HEK293T (cell line): ENCODE data around the gene WIZ.

Source experiments
- ARNT ChIP-seq: fragments of 450-650 bp; IDR thresholded peaks from 2 replicates; pipeline ENCODE4 v1.6.1; 2017; ENCODE audit warnings: mild to moderate bottlenecking
- BHLHE40 ChIP-seq: fragments of 450-650 bp; IDR thresholded peaks from 2 replicates; pipeline ENCODE4 v1.6.1; 2016; ENCODE audit warnings: mild to moderate bottlenecking, moderate library complexity, borderline replicate concordance
- ELF4 ChIP-seq: fragments of 450-650 bp; IDR thresholded peaks from 2 replicates; pipeline ENCODE4 v1.6.1; 2017; ENCODE audit warnings: antibody characterized with exemption
- FOXA1 ChIP-seq: fragments of 450-650 bp; IDR thresholded peaks from 2 replicates; pipeline ENCODE4 v1.6.1; 2016; ENCODE audit warnings: mild to moderate bottlenecking
- FOXK2 ChIP-seq: fragments of 450-650 bp; IDR thresholded peaks from 2 replicates; pipeline ENCODE4 v1.6.1; 2016; ENCODE audit warnings: mild to moderate bottlenecking
- FOXM1 ChIP-seq: fragments of 450-650 bp; IDR thresholded peaks from 2 replicates; pipeline ENCODE4 v1.6.1; 2017; ENCODE audit warnings: mild to moderate bottlenecking, borderline replicate concordance
- HDGF ChIP-seq: fragments of 450-650 bp; IDR thresholded peaks from 2 replicates; pipeline ENCODE4 v1.6.1; 2017; ENCODE audit warnings: antibody characterized with exemption, borderline replicate concordance
- SP1 ChIP-seq: fragments of 450-650 bp; IDR thresholded peaks from 2 replicates; pipeline ENCODE4 v1.6.1; 2017
- SUZ12 ChIP-seq: fragments of 450-650 bp; IDR thresholded peaks from 2 replicates; pipeline ENCODE4 v1.6.1; 2016; ENCODE audit warnings: mild to moderate bottlenecking
- TARDBP ChIP-seq: fragments of 450-650 bp; IDR thresholded peaks from 2 replicates; pipeline ENCODE4 v1.6.1; 2016

GRCh38 chr19:15431396-15432017, 18.2 kb downstream of the WIZ start:
- TF ChIP-seq SUZ12, result no peak
- no peak for TF ChIP-seq TARDBP
- TF ChIP-seq HDGF, result no peak
- no peak for TF ChIP-seq FOXM1
- TF ChIP-seq FOXK2, result no peak
- TF ChIP-seq SP1, result no peak
- no peak for TF ChIP-seq BHLHE40
- no peak for TF ChIP-seq ELF4
- no peak for TF ChIP-seq ARNT
- TF ChIP-seq FOXA1, result no peak
